H9 (cell line): ENCODE data around the gene CYP21A2. TPM values are rescaled to one million over a fixed set of nuclear protein-coding genes. Genes with fewer than 3 reads are reported as not detected.
"Not testable (repeated sequence)": the region's sequence is repeated elsewhere in the genome, so short reads cannot be mapped to it uniquely, and the experiment has no call there.

Experiments
- DNase-seq: peaks from one replicate; pipeline ENCODE4 v3.0.0-alpha.2; 2017
- H2AFZ ChIP-seq: one replicate; pipeline ENCODE4 v1.6.1; 2013; ENCODE audit warnings: mild to moderate bottlenecking, low read length, control low read depth, moderate library complexity
- H2AK5ac ChIP-seq: 2 replicates; pipeline ENCODE4 v1.6.1; 2013; ENCODE audit warnings: low read length, control low read depth, mixed read lengths; ENCODE audit not compliant: insufficient read length
- H2BK120ac ChIP-seq: one replicate; pipeline ENCODE4 v1.6.1; 2013; ENCODE audit warnings: low read depth, mild to moderate bottlenecking, low read length, control low read depth, inconsistent platforms; ENCODE audit not compliant: poor library complexity, severe bottlenecking
- H2BK12ac ChIP-seq: 2 replicates; pipeline ENCODE4 v1.6.1; 2013; ENCODE audit warnings: low read length, control low read depth, mixed read lengths, low read depth; ENCODE audit not compliant: insufficient read length
- H2BK15ac ChIP-seq: 2 replicates; pipeline ENCODE4 v1.6.1; 2013; ENCODE audit warnings: low read depth, low read length, control low read depth
- H2BK20ac ChIP-seq: one replicate; pipeline ENCODE4 v1.6.1; 2013; ENCODE audit warnings: low read depth, mild to moderate bottlenecking, low read length, control low read depth, inconsistent platforms; ENCODE audit not compliant: poor library complexity, severe bottlenecking
- H2BK5ac ChIP-seq: 2 replicates; pipeline ENCODE4 v1.6.1; 2013; ENCODE audit warnings: low read length, control low read depth, mixed read lengths; ENCODE audit not compliant: insufficient read length
- H3K14ac ChIP-seq: 2 replicates; pipeline ENCODE4 v1.6.1; 2013; ENCODE audit warnings: low read length, control low read depth; ENCODE audit not compliant: insufficient read depth
- H3K18ac ChIP-seq: 2 replicates; pipeline ENCODE4 v1.6.1; 2013; ENCODE audit warnings: low read depth, mild to moderate bottlenecking, mixed read lengths, low read length, control low read depth; ENCODE audit not compliant: insufficient read length
- H3K23ac ChIP-seq: 2 replicates; pipeline ENCODE4 v1.6.1; 2013; ENCODE audit warnings: low read length, control low read depth, mixed read lengths, low read depth; ENCODE audit not compliant: insufficient read length
- H3K23me2 ChIP-seq: 2 replicates; pipeline ENCODE4 v1.6.1; 2013; ENCODE audit warnings: low read depth, mild to moderate bottlenecking, mixed read lengths, low read length, control low read depth; ENCODE audit not compliant: insufficient read length, poor library complexity, severe bottlenecking
- H3K27ac ChIP-seq: 2 replicates; pipeline ENCODE4 v1.5.1; 2013; ENCODE audit warnings: low read length, control low read depth, mixed read lengths, low read depth; ENCODE audit not compliant: insufficient read length
- H3K27me3 ChIP-seq: 2 replicates; pipeline ENCODE4 v1.6.1; 2013; ENCODE audit warnings: low read length, control low read depth, inconsistent platforms; ENCODE audit not compliant: insufficient read depth
- H3K4ac ChIP-seq: 2 replicates; pipeline ENCODE4 v1.6.1; 2013; ENCODE audit warnings: low read depth, mild to moderate bottlenecking, control low read depth, inconsistent platforms, low read length, moderate library complexity
- H3K4me1 ChIP-seq: 2 replicates; pipeline ENCODE4 v1.6.1; 2013; ENCODE audit warnings: low read length, control low read depth, inconsistent platforms; ENCODE audit not compliant: insufficient read depth
- H3K4me2 ChIP-seq: 2 replicates; pipeline ENCODE4 v1.6.1; 2013; ENCODE audit warnings: low read length, control low read depth, mixed read lengths; ENCODE audit not compliant: insufficient read length, insufficient read depth
- H3K56ac ChIP-seq: 2 replicates; pipeline ENCODE4 v1.6.1; 2013; ENCODE audit warnings: low read depth, mild to moderate bottlenecking, mixed read lengths, low read length, control low read depth; ENCODE audit not compliant: insufficient read length
- H3K79me1 ChIP-seq: 2 replicates; pipeline ENCODE4 v1.6.1; 2013; ENCODE audit warnings: low read depth, mild to moderate bottlenecking, moderate library complexity, low read length, control low read depth, inconsistent platforms; ENCODE audit not compliant: insufficient read depth, poor library complexity, severe bottlenecking
- H3K79me2 ChIP-seq: 2 replicates; pipeline ENCODE4 v1.6.1; 2013; ENCODE audit warnings: low read length, control low read depth, inconsistent platforms; ENCODE audit not compliant: insufficient read depth
- H3K9ac ChIP-seq: 2 replicates; pipeline ENCODE4 v1.6.1; 2013; ENCODE audit warnings: low read length, control low read depth, mixed read lengths; ENCODE audit not compliant: insufficient read length; ENCODE audit errors: extremely low read depth
- H3K9me3 ChIP-seq: one replicate; pipeline ENCODE4 v1.6.1; 2013; ENCODE audit warnings: low read depth, low read length, inconsistent platforms; ENCODE audit not compliant: control insufficient read depth
- H3T11ph ChIP-seq: one replicate; pipeline ENCODE4 v1.6.1; 2013; ENCODE audit warnings: mild to moderate bottlenecking, low read length, control low read depth, inconsistent platforms
- H4K20me1 ChIP-seq: one replicate; pipeline ENCODE4 v1.6.1; 2013; ENCODE audit not compliant: control insufficient read depth, insufficient read length, insufficient read depth
- H4K5ac ChIP-seq: 2 replicates; pipeline ENCODE4 v1.6.1; 2013; ENCODE audit warnings: low read depth, mild to moderate bottlenecking, mixed read lengths, low read length, control low read depth; ENCODE audit not compliant: insufficient read length
- H4K8ac ChIP-seq: replicated peaks from 2 replicates; pipeline ENCODE4 v1.6.1; 2013; ENCODE audit warnings: low read length, control low read depth, mixed read lengths, low read depth; ENCODE audit not compliant: insufficient read length
- H4K91ac ChIP-seq: 2 replicates; pipeline ENCODE4 v1.6.1; 2013; ENCODE audit warnings: low read depth, mild to moderate bottlenecking, moderate library complexity, mixed read lengths, low read length, control low read depth; ENCODE audit not compliant: insufficient read length
- H3K27ac Mint-ChIP-seq, 3 experiments: 2 replicates in 2 of 3; 3 replicates in 1 of 3; pipeline ENCODE4 v1.8.0; 2020 to 2021; ENCODE audit warnings: mixed read lengths in 3 of 3, mild to moderate bottlenecking in 1 of 3, moderate library complexity in 1 of 3
- H3K27me3 Mint-ChIP-seq: 2 replicates; pipeline ENCODE4 v1.8.0; 2021; ENCODE audit warnings: low read depth, mild to moderate bottlenecking, moderate library complexity, mixed read lengths
- H3K36me3 Mint-ChIP-seq, 3 experiments: 2 replicates in 2 of 3; 3 replicates in 1 of 3; pipeline ENCODE4 v1.8.0; 2020 to 2021; ENCODE audit warnings: low read depth in 3 of 3, mixed read lengths in 3 of 3; ENCODE audit not compliant: insufficient read depth in 1 of 3
- H3K4me1 Mint-ChIP-seq, 2 experiments: 2 replicates each; pipeline ENCODE4 v1.8.0; 2020; ENCODE audit warnings: mixed read lengths in 2 of 2
- H3K4me3 Mint-ChIP-seq, 2 experiments: 2 replicates in 1 of 2; 3 replicates in 1 of 2; pipeline ENCODE4 v1.8.0; 2020 to 2021; ENCODE audit warnings: mild to moderate bottlenecking in 2 of 2, mixed read lengths in 2 of 2, moderate library complexity in 1 of 2
- H3K9me3 Mint-ChIP-seq, 2 experiments: 2 replicates in 1 of 2; 3 replicates in 1 of 2; pipeline ENCODE4 v1.8.0; 2020; ENCODE audit warnings: mild to moderate bottlenecking in 2 of 2, mixed read lengths in 2 of 2, moderate library complexity in 1 of 2
- WGBS: extraction: QIAGEN DNeasy Blood & Tissue Kit; methylation state at CpG from one replicate; pipeline ENCODE4 v1.1.7; 2013; ENCODE audit warnings: missing lambda C conversion rate, low lambda C conversion rate, mixed read lengths; ENCODE audit not compliant: insufficient read length; ENCODE audit errors: extremely low coverage; 5-methylcytosine and 5-hydroxymethylcytosine counted together
- total RNA-seq: library from RNA; stranded (reverse); gene quantifications from 2 replicates; pipeline ENCODE4 v1.2.1, GENCODE V29; 2021

Gene CYP21A2
- total RNA-seq, 1 experiment from 2014 or later = not detected

GRCh38 chr6:32004393-32004792, 33.8 kb upstream of the CYP21A2 start:
- H4K20me1 ChIP-seq, H4K5ac ChIP-seq, H3K23ac ChIP-seq, H2AFZ ChIP-seq, H3K4me3 Mint-ChIP-seq, H3K4me2 ChIP-seq, H3K4me1 Mint-ChIP-seq, H3K27ac ChIP-seq, H2BK5ac ChIP-seq, H3K23me2 ChIP-seq, H3K56ac ChIP-seq, H3K27me3 ChIP-seq, H3K27ac Mint-ChIP-seq, H3K27me3 Mint-ChIP-seq, H2BK15ac ChIP-seq, H2AK5ac ChIP-seq, H3K9ac ChIP-seq, H3K79me2 ChIP-seq, H4K91ac ChIP-seq, H2BK20ac ChIP-seq, H4K8ac ChIP-seq, H3K79me1 ChIP-seq, DNase-seq, H2BK120ac ChIP-seq, H3K4me1 ChIP-seq, H2BK12ac ChIP-seq, H3T11ph ChIP-seq, H3K9me3 Mint-ChIP-seq, H3K14ac ChIP-seq, H3K9me3 ChIP-seq, H3K4ac ChIP-seq, H3K36me3 Mint-ChIP-seq, H3K18ac ChIP-seq: not testable (repeated sequence)
- WGBS = no CpG with 5 or more reads among the region's 4 CpGs

- not testable (repeated sequence) for H3K4ac ChIP-seq, H2BK12ac ChIP-seq, H3K23ac ChIP-seq, H3K56ac ChIP-seq, H4K5ac ChIP-seq, H3K18ac ChIP-seq, H3K27me3 ChIP-seq, H4K91ac ChIP-seq, H4K20me1 ChIP-seq, H2BK15ac ChIP-seq, H2AFZ ChIP-seq, H2BK120ac ChIP-seq, H4K8ac ChIP-seq, H3K79me1 ChIP-seq, H3K4me3 Mint-ChIP-seq, H2AK5ac ChIP-seq, H3K9me3 ChIP-seq, H3K27ac ChIP-seq, H2BK5ac ChIP-seq, H3K79me2 ChIP-seq, H2BK20ac ChIP-seq, H3K23me2 ChIP-seq, H3K9me3 Mint-ChIP-seq, H3K4me1 ChIP-seq, DNase-seq, H3K27me3 Mint-ChIP-seq, H3K36me3 Mint-ChIP-seq, H3K27ac Mint-ChIP-seq, H3K4me2 ChIP-seq, H3K14ac ChIP-seq, H3K9ac ChIP-seq, H3K4me1 Mint-ChIP-seq, H3T11ph ChIP-seq
- no CpG with 5 or more reads among the region's 13 CpGs for WGBS
These were observed 33.2 kb upstream of the CYP21A2 start for GRCh38 chr6:32004864-32005537.
